ENCODE measurements around the gene PCYT1B. TPM values are rescaled to one million over a fixed set of nuclear protein-coding genes. Genes with fewer than 3 reads are reported as not detected.

The PCYT1B gene
- total RNA-seq, 1 donor from 2014 or later, result 1.1 TPM

DNA sequence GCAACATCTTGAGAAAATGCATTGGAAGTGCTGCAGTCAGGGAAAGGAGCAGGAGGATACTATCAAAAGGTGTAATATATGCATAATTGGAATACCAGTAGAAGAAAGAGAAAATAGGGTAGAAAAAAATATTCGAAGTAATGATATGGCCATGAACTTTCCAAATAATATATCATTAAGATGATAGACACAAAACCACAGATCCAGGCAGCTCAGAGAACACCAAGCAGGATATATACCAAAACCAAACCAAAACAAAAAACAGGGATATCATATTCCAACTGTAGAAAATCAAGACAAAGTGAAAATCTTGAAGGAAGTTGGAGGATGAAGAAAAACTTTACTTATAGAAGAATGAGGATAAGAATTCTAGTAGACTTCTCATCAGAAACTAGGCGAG is 36.9 kb upstream of the PCYT1B start:
- no peaks in the 10 kb centered on the region for H3K36me3 Mint-ChIP-seq (ENCODE audit: unreplicated experiment)
- TF ChIP-seq, protein P1, sequence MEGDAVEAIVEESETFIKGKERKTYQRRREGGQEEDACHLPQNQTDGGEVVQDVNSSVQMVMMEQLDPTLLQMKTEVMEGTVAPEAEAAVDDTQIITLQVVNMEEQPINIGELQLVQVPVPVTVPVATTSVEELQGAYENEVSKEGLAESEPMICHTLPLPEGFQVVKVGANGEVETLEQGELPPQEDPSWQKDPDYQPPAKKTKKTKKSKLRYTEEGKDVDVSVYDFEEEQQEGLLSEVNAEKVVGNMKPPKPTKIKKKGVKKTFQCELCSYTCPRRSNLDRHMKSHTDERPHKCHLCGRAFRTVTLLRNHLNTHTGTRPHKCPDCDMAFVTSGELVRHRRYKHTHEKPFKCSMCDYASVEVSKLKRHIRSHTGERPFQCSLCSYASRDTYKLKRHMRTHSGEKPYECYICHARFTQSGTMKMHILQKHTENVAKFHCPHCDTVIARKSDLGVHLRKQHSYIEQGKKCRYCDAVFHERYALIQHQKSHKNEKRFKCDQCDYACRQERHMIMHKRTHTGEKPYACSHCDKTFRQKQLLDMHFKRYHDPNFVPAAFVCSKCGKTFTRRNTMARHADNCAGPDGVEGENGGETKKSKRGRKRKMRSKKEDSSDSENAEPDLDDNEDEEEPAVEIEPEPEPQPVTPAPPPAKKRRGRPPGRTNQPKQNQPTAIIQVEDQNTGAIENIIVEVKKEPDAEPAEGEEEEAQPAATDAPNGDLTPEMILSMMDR (IDR thresholded peaks at IDR 0.05), result no peak
- H3K27me3 Mint-ChIP-seq (ENCODE audit: unreplicated experiment), result peaks cover 50% of the 10 kb centered on the region
- no peak for DNase-seq (ENCODE audit: extremely low spot score, unreplicated experiment)
- no peaks in the 10 kb centered on the region for H3K4me1 Mint-ChIP-seq (ENCODE audit: unreplicated experiment)
- no peak overlapping the region for H3K4me3 Mint-ChIP-seq (ENCODE audit: unreplicated experiment)
- peaks cover 6% of the 10 kb centered on the region for H3K9me3 Mint-ChIP-seq (ENCODE audit: unreplicated experiment)
- no peak overlapping the region for H3K27ac Mint-ChIP-seq (ENCODE audit: unreplicated experiment)

DNA sequence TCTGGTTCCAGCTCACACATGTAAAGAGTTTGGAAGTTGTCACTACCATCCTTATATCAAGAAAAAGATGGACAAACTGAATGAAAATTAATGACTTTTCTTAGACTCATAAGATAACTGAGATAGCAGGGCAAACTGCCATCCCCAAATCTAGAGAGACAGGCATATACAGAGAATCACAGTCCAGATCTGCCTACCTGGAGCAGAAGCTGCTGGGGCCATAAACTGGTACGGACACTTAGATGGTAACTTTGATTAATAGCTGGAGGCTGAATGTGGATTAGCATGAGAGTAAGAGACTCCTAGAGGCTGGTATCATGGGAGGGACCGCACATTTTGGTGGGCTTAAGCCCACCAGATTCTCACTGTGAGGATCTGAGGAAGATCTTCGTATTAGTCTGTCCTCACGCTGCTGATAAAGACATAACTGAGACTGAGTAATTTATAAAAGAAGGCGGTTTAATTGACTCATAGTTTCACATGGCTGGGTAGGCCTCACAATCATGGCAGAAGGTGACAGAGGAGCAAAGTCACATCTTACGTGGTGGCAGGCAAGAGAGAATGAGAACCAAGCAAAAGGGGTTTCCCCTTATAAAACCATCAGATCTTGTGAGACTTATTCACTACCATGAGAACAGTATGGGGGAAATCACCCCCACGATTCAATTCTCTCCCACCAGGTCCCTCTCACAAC is 35.7 kb upstream of the PCYT1B start:
- no peak overlapping the region for H3K27ac Mint-ChIP-seq (ENCODE audit: unreplicated experiment)
- no peaks in the 10 kb centered on the region for H3K36me3 Mint-ChIP-seq (ENCODE audit: unreplicated experiment)
- H3K9me3 Mint-ChIP-seq (ENCODE audit: unreplicated experiment), result peaks cover 6% of the 10 kb centered on the region
- peaks cover 47% of the 10 kb centered on the region for H3K27me3 Mint-ChIP-seq (ENCODE audit: unreplicated experiment)
- TF ChIP-seq, protein P1 (IDR thresholded peaks at IDR 0.05), result no peak
- no peak overlapping the region for H3K4me3 Mint-ChIP-seq (ENCODE audit: unreplicated experiment)
- H3K4me1 Mint-ChIP-seq (ENCODE audit: unreplicated experiment), result no peaks in the 10 kb centered on the region
- DNase-seq (ENCODE audit: extremely low spot score, unreplicated experiment), result no peak

DNA sequence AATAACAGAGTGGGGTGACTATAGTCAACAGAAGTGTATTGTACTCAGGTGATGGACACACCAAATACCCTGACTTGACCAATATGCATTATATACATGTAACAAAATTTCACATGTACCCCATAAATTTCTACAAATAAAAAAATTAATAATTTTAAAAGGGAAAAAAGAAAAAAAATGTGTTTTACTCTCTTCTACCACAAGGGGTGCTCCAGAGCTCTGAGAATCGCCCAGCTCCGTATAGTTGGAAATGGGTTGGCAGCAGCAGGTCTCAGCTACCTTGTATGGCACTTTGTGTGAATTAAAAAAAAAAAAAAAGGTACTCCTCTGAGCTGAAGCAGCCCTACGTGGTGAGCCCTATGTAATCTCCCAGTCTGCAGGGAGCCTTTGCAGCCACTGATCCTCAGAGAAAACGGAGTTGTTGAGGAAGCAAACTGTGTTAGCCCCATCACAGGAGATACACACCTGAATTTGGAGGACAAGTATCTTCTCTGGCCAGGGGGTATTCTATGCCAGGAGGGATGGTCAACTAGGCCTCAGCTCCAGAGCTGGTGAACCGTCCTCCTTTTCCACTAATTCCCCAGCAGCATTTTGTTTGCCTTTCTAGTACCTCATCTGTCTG is 29.4 kb upstream of the PCYT1B start:
- TF ChIP-seq, protein P1 (IDR thresholded peaks at IDR 0.05), result peak; percentile 72
- no peak for DNase-seq (ENCODE audit: extremely low spot score, unreplicated experiment)
- Mint-ChIP-seq H3K4me3 (ENCODE audit: unreplicated experiment) (no peak overlapping the region), H3K27ac (ENCODE audit: unreplicated experiment) (no peak overlapping the region), H3K9me3 (ENCODE audit: unreplicated experiment) (no peaks in the 10 kb centered on the region), H3K4me1 (ENCODE audit: unreplicated experiment) (no peaks in the 10 kb centered on the region), H3K27me3 (ENCODE audit: unreplicated experiment) (peaks cover 23% of the 10 kb centered on the region), H3K36me3 (ENCODE audit: unreplicated experiment) (no peaks in the 10 kb centered on the region)

DNA sequence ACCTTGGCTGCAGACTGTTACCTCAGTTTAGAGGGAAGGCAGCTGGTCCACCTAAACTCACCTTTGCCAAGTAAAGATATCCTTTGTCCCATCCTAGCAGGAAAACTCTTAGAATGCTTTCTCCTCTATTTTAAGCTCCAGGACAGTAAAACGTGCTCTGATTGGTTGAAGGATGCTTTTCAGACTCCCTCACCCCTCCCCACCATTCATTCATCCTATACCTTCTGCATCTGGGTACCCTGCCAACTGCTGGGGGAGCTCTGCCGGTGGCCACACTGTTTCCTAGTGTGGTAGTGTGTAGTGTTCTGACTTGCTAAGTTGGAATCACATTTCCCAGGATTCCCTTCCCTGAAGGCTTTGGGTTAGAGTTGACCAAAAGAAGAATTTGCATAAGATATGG is 26.3 kb upstream of the PCYT1B start:
- Mint-ChIP-seq H3K4me1 (ENCODE audit: unreplicated experiment) (no peaks in the 10 kb centered on the region), H3K27me3 (ENCODE audit: unreplicated experiment) (peaks cover 13% of the 10 kb centered on the region), H3K9me3 (ENCODE audit: unreplicated experiment) (no peaks in the 10 kb centered on the region), H3K27ac (ENCODE audit: unreplicated experiment) (no peak overlapping the region), H3K36me3 (ENCODE audit: unreplicated experiment) (no peaks in the 10 kb centered on the region), H3K4me3 (ENCODE audit: unreplicated experiment) (no peak overlapping the region)
- DNase-seq (ENCODE audit: extremely low spot score, unreplicated experiment), result no peak
- TF ChIP-seq, protein P1 (IDR thresholded peaks at IDR 0.05), result no peak

DNA sequence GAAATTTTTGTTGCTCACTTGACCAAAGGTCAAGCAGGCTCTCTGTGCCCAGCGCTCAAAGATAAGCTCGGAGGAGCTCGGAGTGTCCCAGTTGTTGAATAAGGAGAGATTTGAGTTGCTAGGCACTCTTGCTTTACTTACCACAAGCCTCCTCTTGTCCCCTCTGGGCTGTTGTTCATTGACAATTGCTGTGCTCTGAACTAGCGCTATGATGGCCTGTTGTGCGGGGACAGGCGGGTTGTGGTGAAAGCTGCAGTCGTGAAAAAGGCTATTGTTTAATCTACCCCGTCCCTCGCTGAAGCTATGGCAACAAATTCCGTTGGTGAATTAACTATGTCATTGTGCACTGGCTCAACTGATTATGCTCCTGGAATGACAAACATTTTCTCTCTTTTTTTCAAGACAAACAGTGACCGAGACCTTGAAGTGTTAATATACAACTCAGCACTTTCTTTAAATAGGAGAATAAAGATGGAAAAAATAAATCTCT is 25.6 kb upstream of the PCYT1B start:
- no peak overlapping the region for H3K4me3 Mint-ChIP-seq (ENCODE audit: unreplicated experiment)
- no peaks in the 10 kb centered on the region for H3K9me3 Mint-ChIP-seq (ENCODE audit: unreplicated experiment)
- peaks cover 17% of the 10 kb centered on the region for H3K27me3 Mint-ChIP-seq (ENCODE audit: unreplicated experiment)
- no peak overlapping the region for H3K27ac Mint-ChIP-seq (ENCODE audit: unreplicated experiment)
- TF ChIP-seq, protein P1 (IDR thresholded peaks at IDR 0.05), result no peak
- H3K36me3 Mint-ChIP-seq (ENCODE audit: unreplicated experiment), result no peaks in the 10 kb centered on the region
- DNase-seq (ENCODE audit: extremely low spot score, unreplicated experiment), result no peak
- H3K4me1 Mint-ChIP-seq (ENCODE audit: unreplicated experiment), result no peaks in the 10 kb centered on the region

Data from osteocyte (in vitro differentiated cells).